Activated CD8-positive, alpha-beta memory T cell treated with anti-CD3 and anti-CD28 coated beads, Interleukin-2, amount 50 U/mL, for 48 hours (primary cell): ENCODE measurements around the gene MICAL3.

Experiments
- DNase-seq: peaks from one replicate; pipeline ENCODE4 v3.0.0-alpha.2; 2020

The MICAL3 gene

GRCh38 chr22:17860220-17860965 lies 164.0 kb downstream of the MICAL3 start:
- no peak for DNase-seq

DNA sequence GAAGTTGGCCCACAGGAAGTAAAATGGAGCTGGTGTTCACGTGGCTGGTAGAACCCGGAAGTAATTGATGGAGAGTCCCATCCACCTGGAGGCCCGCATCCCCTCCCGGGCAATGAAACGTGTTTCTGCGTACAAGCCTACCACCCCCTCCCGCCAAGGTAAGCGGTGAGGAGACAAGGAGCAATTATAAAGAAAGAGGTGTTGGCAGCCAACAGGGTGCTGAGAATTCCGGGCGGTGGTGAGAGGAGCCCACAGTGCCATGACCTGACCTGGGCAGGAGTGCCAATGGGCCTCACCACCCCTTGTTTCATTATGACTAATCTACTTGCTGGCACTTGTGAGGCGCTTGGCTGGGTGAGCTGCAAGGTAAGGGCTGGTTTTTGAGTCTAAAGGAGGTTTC lies 166.3 kb downstream of the MICAL3 start:
- no peak for DNase-seq

DNA sequence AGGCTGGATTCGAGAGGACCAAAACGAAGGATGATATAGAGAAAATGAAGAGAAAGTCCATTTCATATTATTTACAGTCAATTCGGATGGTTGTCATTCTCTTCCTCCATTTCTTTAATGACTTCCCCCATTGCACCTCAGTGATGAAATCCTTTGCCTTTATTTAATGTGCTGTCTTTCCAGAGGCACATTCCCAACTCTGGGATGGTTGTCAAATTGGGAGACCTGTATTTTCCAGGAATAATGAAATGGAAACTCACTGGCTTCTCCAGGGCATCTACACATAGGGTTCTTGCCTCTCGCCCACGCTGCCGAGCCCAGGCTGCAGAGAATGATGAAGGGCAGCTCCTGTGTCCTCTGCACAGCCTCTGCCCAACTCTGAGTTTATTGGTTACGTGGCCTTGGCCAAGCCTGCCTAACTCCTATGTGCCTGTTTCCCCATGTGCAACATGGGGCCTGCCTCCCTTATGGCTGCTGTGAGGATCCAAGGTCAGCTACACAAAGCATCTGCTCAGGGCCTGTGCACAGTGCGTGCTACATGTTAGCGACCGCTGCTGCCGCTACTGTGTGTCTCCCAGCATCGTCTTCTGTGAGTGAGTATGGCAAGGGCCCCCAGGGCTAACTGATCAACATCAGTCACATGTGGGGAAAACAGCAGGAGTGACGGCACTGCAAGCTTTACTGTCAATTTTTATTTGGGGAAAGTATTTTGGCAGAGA lies 168.6 kb downstream of the MICAL3 start:
- DNase-seq, result no peak

GRCh38 chr22:17853073-17853472 lies 171.3 kb downstream of the MICAL3 start:
- DNase-seq, result no peak

- DNase-seq, result no peak
Measured at GRCh38 chr22:17851759-17852158, 172.6 kb downstream of the MICAL3 start.

GRCh38 chr22:17847360-17848078 lies 176.8 kb downstream of the MICAL3 start:
- DNase-seq, result no peak

DNA sequence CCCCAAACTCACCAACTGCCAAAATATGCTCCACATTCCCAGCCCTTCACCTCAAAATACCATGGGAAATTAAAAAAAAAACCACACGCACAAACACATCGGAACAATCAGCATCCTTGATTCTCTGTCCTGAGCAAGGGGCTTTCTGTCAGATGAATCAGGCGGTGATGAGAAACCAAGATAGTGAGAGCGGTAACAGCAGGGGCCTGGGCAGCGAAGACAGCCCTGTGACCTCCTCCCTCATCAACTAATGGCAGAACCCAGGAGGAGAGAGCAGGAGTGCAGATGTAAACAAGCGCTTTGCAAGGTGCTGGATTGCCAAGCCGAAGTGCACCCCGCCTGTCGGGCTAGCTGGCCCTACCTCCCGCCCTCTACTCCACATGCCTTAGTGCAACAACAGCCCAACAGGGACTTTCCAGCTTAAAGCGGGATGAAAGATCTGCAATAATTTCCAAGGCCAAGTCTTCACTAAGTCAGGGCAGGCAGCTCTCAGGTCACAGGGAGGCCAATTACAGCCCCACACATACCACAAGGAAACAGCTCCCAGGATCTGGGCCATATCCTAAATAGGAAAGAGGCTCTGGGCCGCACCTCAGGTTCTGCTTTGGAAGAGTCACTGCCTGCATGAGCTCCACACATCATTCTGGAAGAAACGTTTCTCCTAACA lies 177.9 kb downstream of the MICAL3 start:
- DNase-seq, result no peak

DNA sequence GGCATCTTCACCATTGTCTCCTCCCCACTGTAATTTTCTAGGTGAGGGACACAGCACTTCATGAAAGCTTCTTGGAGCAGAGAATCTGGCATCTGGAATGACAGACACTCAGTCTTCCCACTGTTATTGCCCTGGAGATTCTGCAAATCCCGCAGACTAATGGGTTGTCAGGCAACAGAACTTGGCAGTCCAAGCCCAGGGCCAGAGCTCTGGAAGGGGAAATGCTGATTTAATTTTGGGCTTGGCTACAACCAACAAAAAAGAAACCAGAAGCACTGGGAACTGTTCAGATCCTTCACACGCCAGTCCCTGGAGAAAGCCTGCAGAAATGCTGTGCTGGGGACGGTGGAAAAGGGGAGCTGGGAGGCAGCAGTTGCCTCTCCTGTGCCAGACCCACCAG lies 178.6 kb downstream of the MICAL3 start:
- DNase-seq, result no peak

DNA sequence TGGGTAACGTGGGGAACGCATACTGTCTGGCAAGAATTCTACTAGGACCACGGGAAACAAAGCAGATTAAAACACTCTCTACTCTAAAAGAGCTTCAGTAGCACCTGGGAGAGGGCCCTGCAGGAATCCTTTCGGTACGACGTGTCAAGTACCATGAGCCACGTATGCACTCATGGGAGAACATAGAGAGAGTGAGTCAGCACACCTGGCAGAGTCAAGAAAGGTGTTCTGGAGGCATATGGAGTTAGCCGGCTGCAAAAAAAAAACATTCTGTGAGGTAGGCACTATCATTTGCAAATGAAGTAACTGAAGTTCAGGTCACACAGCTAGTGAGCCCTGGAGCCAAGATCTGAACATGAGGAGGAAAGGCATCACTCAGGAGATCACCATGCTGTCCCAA lies 179.0 kb downstream of the MICAL3 start:
- no peak for DNase-seq

GRCh38 chr22:17844150-17844549 lies 180.2 kb downstream of the MICAL3 start:
- no peak for DNase-seq

- DNase-seq, result no peak
Measured at GRCh38 chr22:17842386-17842785, 182.0 kb downstream of the MICAL3 start.

- DNase-seq, result no peak
Measured at GRCh38 chr22:17841836-17842235, 182.5 kb downstream of the MICAL3 start.

DNA sequence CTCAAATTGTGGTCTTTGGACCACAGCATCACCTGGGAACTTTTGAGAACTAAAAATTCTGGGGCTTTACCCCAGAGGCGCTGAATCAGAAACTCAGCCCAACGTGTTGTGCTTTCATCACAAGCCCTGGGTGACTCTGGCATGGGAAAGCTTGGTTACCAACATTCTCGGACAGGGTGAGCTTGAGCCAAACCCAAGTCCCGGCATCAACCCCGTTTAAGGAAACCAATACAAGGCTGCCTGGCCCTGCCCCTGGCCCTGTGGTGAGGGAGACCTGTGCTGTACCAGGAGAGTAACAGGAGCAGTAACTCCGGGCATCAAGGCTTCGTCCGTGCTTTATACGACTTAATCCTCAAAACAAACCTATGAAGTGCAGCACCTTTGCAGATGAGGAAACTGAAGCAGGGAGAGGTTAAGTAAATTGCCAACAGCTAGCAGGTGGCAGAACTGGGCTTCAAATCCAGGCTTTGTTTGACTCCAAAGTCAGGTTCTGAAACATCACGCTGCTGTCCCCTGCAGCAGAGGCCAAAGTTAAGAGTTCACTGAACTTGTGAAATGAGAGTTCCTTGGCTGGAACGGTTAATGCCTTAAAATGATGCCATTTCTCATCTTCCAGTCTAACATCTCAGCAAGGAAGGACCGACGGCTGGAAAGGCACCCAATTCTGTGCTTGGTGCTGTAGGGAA lies 186.0 kb downstream of the MICAL3 start:
- no peak for DNase-seq

- DNase-seq, result no peak
Measured at GRCh38 chr22:17836992-17837742, 187.2 kb downstream of the MICAL3 start.

- no peak for DNase-seq
Measured at GRCh38 chr22:17835256-17835655, 189.1 kb downstream of the MICAL3 start.

DNA sequence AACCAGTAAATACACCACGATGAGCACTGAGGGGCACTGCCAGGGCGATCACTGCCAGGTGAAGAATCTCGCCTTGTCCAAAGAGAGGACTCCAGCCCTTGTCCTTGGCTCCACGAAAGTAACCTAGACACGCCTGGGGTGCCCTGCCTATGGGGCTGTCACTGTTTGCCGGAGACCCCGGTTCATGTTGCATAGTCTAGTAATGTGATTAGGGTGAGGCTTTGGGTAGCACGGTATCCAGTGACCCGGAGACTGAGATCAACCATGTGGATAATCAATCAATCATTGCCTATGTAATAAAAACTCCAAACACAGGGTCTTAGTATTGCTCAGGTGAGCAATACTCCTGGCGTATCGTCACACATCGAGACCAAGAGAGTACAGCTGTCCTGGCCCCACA lies 190.9 kb downstream of the MICAL3 start:
- no peak for DNase-seq

- DNase-seq, result no peak
Measured at GRCh38 chr22:17832665-17833064, 191.7 kb downstream of the MICAL3 start.

DNA sequence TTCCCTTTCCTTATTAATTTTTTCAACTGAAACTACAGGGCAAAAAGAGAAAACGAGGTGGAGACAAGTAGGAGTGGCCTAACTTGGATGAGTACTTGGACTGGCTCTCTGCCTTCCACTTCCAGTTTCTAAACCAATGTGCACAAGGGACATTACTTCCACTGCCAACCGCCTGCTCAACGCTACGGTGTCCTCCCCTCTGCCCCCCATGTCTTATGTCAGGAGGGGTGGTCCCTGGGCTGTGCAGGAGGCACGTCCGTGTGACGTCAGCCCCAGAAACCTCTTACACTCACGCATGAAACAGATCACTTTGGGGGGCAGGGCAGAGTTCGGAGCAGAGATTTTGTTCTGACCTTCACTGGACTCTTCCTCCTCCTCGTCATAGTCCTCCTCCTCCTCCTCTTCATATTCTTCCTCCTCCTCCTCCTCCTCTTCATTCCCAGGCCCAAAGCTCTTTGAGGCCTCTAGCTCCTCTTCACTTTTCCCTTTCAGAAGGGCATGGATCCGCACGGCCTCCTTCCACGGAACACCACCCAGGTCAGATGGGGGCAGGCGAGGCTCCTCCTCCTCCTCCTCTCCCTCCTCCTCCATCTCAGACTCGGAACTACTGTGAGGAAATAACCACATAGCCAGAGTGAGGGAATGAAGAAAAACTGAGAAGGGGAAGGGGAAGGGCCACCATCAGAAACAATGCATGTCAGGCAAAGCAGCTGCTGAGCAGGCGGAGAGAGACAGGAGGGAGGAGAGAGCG lies 192.7 kb downstream of the MICAL3 start:
- DNase-seq, result no peak

DNA sequence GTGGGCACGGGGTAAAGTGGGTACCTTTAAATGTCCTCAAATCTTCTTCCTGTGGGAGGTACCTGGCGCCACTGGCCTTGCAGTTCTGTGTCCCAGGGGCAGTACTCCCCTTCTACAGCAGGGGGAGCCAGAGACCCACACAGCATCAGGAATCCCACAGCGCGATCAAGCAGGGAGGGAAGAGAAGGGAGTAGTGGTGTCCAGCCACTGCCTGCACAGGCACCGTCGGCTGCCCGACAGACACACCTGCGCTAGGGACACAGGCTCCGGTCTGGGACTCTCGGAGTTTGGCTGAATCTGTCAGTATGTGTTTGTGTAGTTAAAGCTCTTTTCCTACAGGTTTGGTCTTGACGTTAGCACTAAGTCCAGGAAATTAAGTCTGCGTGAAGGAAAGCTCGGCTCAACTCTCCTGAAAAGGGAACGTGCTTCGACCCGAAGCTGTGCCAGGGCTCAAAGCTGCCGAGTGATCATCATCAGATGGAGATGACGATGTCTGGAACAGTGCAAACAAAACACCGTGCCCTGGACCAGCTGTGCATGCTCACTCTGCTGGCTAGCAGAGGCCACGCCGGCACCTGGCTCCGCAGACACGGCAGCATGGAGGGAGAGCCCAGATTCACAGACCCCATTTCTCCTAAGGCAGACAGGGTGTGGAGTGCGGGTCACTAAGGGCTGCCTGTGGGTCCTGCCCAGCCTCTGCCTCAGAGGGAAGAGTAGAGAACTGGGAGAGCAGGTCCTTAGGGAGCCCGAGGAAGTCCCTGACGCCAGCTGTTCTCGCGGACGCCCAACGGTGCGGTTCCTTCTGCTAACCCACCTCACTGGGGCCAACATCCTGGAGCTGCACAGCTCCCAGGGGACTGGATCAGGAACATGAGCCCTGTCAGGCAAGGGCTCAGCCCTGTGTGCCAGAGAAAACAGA lies 194.1 kb downstream of the MICAL3 start:
- peak; percentile 92 for DNase-seq

GRCh38 chr22:17829695-17830042 lies 194.7 kb downstream of the MICAL3 start:
- DNase-seq, result no peak
